Measurements from ENCODE around the gene IL12RB1.

DNA sequence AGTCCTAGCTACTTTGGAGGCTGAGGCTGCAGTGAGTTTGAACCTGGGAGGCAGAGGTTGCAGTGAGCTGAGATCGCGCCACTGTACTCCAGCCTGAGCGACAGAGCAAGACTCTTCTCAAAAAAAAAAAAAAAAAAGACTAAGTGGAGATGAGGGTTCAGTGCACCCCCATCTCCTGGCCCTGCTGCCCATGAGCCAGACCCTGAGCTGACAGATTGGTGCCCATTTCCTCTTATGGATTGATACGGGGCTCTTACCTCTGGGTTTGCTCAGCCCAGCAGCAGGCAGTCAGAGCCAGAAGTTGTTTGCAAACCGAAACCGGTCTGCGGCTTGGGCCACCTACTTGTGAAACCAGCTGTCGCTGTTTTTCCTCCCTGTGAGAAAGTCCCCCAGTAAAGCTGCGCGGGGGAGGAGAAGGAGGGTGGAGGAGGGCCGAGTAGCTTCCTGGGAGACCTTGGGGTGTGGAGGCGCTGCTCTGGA is 41.9 kb downstream of the IL12RB1 start:
- TF ChIP-seq POLR2A (IDR thresholded peaks at IDR 0.05), result no peak
- TF ChIP-seq, protein P1, sequence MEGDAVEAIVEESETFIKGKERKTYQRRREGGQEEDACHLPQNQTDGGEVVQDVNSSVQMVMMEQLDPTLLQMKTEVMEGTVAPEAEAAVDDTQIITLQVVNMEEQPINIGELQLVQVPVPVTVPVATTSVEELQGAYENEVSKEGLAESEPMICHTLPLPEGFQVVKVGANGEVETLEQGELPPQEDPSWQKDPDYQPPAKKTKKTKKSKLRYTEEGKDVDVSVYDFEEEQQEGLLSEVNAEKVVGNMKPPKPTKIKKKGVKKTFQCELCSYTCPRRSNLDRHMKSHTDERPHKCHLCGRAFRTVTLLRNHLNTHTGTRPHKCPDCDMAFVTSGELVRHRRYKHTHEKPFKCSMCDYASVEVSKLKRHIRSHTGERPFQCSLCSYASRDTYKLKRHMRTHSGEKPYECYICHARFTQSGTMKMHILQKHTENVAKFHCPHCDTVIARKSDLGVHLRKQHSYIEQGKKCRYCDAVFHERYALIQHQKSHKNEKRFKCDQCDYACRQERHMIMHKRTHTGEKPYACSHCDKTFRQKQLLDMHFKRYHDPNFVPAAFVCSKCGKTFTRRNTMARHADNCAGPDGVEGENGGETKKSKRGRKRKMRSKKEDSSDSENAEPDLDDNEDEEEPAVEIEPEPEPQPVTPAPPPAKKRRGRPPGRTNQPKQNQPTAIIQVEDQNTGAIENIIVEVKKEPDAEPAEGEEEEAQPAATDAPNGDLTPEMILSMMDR (IDR thresholded peaks at IDR 0.05), result no peak

Measured in gastroesophageal sphincter (tissue), 3 donors.